IPS-20b (cell line): Measurements from ENCODE around the gene L3MBTL3.
A peak's percentile ranks its signal among the peaks of the same experiment; 100 is the strongest.
"Not testable (repeated sequence)": the region's sequence is repeated elsewhere in the genome, so short reads cannot be mapped to it uniquely, and the experiment has no call there.

ENCODE experiments used
- H3K27ac ChIP-seq: one replicate; pipeline ENCODE4 v1.5.1; 2013; ENCODE audit warnings: low read length
- H3K27me3 ChIP-seq: 2 replicates; pipeline ENCODE4 v1.6.1; 2013; ENCODE audit warnings: mild to moderate bottlenecking, low read length, inconsistent platforms; ENCODE audit not compliant: insufficient read depth
- H3K36me3 ChIP-seq: 2 replicates; pipeline ENCODE4 v1.6.1; 2013; ENCODE audit warnings: low read depth, mild to moderate bottlenecking, inconsistent platforms, low read length, moderate library complexity; ENCODE audit not compliant: insufficient read depth
- H3K4me1 ChIP-seq: 2 replicates; pipeline ENCODE4 v1.6.1; 2013; ENCODE audit warnings: mild to moderate bottlenecking, control low read depth, inconsistent platforms, low read length, moderate library complexity; ENCODE audit not compliant: insufficient read depth
- H3K4me3 ChIP-seq: 2 replicates; pipeline ENCODE4 v1.5.1; 2013; ENCODE audit warnings: mild to moderate bottlenecking, low read length, inconsistent platforms
- H3K9ac ChIP-seq: 2 replicates; pipeline ENCODE4 v1.6.1; 2013; ENCODE audit warnings: low read depth, mild to moderate bottlenecking, inconsistent platforms, low read length, moderate library complexity
- H3K9me3 ChIP-seq: 2 replicates; pipeline ENCODE4 v1.6.1; 2013; ENCODE audit warnings: mild to moderate bottlenecking, low read depth, low read length, inconsistent platforms; ENCODE audit not compliant: insufficient read depth

L3MBTL3 gene

DNA sequence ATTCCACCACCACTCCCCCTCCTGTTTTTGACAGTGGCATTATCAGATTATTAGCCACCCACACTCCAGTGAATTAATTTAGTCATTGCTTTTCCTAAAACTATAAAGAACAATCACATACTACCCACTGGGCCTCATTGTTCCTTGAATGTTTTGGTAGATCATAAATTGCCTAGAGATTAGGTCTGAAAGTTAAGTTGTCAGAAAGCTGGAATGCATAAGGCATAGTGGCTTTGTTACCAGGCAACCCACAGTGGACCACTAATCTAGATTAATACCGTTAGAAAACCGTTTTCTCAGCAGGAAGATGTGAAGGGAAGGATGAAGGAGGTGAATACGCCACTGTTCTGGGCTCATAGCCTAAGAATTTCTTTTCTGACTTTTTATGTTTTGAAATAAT, 128.7 kb downstream of the L3MBTL3 start:
- H3K9ac ChIP-seq, result no peak overlapping the region
- no peak overlapping the region for H3K4me3 ChIP-seq
- H3K4me1 ChIP-seq, result no peaks in the 10 kb centered on the region
- H3K36me3 ChIP-seq, result no peaks in the 10 kb centered on the region
- H3K27ac ChIP-seq, result no peak overlapping the region
- H3K9me3 ChIP-seq, result no peaks in the 10 kb centered on the region
- H3K27me3 ChIP-seq, result no peaks in the 10 kb centered on the region

DNA sequence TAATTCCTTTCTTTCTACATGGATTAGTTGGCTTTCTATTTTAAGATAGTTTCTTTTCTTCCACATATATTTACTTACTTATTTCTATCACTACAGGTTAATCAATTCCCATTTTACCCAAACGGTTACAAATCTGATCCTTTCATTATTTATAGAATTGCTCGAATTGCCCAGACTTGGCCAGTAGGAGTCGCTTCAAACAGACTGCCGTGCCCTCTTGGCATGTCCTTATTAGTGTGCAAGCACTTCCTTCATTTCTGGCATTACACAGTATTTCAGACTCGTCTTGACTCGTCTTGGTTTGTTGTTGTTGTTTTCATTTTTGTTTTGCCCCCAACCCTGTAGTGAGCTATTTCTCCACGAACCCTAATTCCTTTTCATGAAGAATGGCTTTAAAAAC, 129.8 kb downstream of the L3MBTL3 start:
- Histone ChIP-seq H3K36me3 (no peaks in the 10 kb centered on the region), H3K9ac (no peak overlapping the region), H3K9me3 (no peaks in the 10 kb centered on the region), H3K27me3 (no peaks in the 10 kb centered on the region), H3K4me3 (no peak overlapping the region), H3K4me1 (0 out of 2 replicates have a peak, but pooled peaks cover 3% of the 10 kb centered on the region), H3K27ac (no peak overlapping the region)

DNA sequence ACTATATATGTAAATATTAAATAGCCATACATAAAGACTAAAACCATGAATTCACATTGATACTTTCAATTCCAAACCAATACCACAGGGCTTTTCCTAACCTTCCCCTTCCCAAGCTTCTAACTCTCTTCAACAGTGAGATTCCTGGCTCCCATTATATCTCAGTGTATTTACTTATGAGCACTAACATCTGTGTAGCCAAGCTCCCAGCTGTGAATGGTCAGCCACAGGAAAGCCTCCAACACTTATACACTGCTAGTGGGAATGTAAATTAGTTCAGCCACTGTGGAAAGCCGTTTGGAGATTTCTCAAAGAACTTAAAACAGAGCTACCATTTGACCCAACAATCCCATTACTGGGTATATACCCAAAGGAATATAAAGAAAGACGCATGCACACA, 130.6 kb downstream of the L3MBTL3 start:
- not testable (repeated sequence) for H3K27ac ChIP-seq, H3K4me3 ChIP-seq, H3K9ac ChIP-seq, H3K36me3 ChIP-seq, H3K9me3 ChIP-seq, H3K4me1 ChIP-seq, H3K27me3 ChIP-seq

DNA sequence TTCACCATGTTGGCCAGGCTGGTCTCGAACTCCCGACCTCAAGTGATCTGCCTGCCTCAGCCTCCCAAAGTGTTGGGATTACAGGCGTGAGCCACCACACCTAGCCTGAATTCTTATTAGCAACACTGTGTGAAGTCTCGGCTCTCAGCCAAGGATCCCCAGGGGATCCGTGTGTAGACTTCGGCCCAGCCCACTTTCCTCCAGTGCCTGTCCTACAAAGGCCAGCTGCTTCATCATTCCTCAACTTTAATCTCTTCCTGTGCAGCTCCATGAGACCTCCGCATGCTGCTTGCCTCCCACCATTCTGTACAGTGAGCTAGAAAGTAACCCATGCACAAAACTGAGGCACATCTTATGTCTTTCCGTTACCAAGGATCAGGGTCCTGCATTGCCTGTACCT, 132.5 kb downstream of the L3MBTL3 start:
- Histone ChIP-seq H3K27ac (no peak overlapping the region), H3K9ac (no peak overlapping the region), H3K9me3 (no peaks in the 10 kb centered on the region), H3K4me1 (0 out of 2 replicates have a peak, but pooled peaks cover 3% of the 10 kb centered on the region), H3K27me3 (no peaks in the 10 kb centered on the region), H3K4me3 (no peak overlapping the region), H3K36me3 (no peaks in the 10 kb centered on the region)

DNA sequence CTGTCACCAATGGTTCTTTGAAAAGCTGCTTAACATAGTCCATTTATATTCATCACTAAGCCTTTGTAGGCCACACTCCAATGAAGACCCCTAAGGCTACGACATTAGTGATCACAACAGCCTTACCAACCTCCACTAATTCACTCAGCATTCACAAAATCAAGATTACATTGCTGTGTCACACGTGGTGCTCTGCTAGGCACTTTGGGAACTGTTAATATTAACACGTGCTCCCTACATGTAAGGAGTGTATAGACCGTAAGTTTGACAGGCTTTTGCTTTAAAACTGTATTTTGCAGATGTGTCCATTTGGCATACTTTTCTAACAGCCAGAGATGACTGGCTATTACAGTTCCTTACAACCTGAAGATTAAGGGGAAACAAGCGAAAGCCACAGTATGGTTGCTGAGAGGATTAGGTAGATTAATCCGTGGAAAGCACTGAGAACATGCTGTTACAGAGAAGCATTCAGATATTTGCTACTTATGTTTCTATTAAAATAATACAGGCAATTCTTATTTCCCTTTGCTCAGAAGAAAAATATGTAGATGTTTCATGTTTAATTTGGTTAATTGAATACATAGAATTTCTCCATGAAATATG, 134.6 kb downstream of the L3MBTL3 start:
- Histone ChIP-seq H3K4me1 (0 out of 2 replicates have a peak, but pooled peaks cover 3% of the 10 kb centered on the region), H3K27ac (no peak overlapping the region), H3K36me3 (no peaks in the 10 kb centered on the region), H3K9ac (0 out of 2 replicates have a peak overlapping the region, but pooled peaks have one; percentile 21), H3K4me3 (no peak overlapping the region), H3K27me3 (no peaks in the 10 kb centered on the region), H3K9me3 (no peaks in the 10 kb centered on the region)

DNA sequence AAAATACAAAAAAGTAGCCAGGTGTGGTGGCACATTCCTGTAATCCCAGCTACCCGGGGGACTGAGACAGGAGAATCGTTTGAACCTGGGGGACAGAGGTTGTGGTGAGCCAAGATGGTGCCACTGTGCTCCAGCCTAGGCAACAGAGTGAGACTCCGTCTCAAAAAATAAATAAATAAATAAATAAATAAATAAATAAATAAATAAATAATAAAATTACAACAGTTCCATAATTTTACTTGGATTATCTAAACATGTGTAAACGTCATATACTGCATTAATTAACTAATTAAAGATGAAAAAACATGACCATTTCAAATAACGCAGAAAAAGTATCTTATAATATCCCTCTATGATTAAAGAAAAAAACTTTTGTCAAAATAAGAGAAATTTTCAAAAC, 138.5 kb downstream of the L3MBTL3 start:
- no peaks in the 10 kb centered on the region for H3K36me3 ChIP-seq
- H3K9me3 ChIP-seq, result peaks cover 7% of the 10 kb centered on the region; the same call in 1 of the 2 replicates
- no peak overlapping the region for H3K4me3 ChIP-seq
- H3K9ac ChIP-seq, result no peak overlapping the region
- no peak overlapping the region for H3K27ac ChIP-seq
- H3K4me1 ChIP-seq, result 0 out of 2 replicates have a peak, but pooled peaks cover 3% of the 10 kb centered on the region
- no peaks in the 10 kb centered on the region for H3K27me3 ChIP-seq

DNA sequence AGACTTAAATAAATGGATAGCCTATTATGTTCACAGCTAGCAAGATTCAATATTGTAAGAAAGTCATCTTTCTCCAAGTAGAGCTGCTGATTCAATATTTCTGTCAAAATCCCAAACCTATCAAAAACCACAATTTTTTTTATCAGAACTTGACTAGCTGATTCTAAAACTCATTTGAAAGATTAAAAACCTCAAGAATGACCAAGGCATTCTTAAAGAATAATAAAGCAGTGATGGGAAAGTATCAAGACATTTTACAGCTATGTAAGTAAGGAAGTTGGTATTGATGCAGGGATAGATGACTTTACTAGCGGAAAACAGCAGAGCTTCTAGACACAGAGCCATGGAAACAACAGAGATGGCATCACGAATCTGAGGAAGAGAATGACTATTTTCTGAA, 139.7 kb downstream of the L3MBTL3 start:
- Histone ChIP-seq H3K36me3 (no peaks in the 10 kb centered on the region), H3K4me1 (0 out of 2 replicates have a peak, but pooled peaks cover under 1% of the 10 kb centered on the region), H3K27me3 (no peaks in the 10 kb centered on the region), H3K4me3 (no peak overlapping the region), H3K9me3 (peaks cover 7% of the 10 kb centered on the region; the same call in 1 of the 2 replicates), H3K9ac (no peak overlapping the region), H3K27ac (no peak overlapping the region)

DNA sequence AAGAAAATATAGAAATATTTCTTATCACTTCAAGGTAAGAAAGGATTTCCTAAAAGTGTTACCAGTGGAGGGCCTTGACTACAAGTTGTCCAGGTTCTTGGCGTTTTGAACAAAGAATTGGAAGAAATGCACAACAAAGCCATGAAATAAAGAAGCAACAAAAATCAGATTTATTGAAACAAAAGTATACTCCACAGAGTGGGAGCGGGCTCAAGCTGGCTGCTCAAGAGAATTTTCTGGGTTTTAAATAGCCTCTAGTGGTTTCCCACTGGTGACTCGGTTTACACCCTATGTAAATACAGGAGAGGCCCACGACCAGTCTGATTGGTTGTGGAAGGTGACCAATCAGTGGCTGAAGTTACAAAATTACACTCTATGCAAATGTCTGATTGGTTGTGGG, 140.2 kb downstream of the L3MBTL3 start:
- no peaks in the 10 kb centered on the region for H3K36me3 ChIP-seq
- H3K4me1 ChIP-seq, result no peaks in the 10 kb centered on the region; the same call in 1 of the 2 replicates
- no peak overlapping the region for H3K27ac ChIP-seq
- H3K9ac ChIP-seq, result no peak overlapping the region
- H3K9me3 ChIP-seq, result peaks cover 7% of the 10 kb centered on the region; the same call in 1 of the 2 replicates
- H3K27me3 ChIP-seq, result no peaks in the 10 kb centered on the region
- no peak overlapping the region for H3K4me3 ChIP-seq

DNA sequence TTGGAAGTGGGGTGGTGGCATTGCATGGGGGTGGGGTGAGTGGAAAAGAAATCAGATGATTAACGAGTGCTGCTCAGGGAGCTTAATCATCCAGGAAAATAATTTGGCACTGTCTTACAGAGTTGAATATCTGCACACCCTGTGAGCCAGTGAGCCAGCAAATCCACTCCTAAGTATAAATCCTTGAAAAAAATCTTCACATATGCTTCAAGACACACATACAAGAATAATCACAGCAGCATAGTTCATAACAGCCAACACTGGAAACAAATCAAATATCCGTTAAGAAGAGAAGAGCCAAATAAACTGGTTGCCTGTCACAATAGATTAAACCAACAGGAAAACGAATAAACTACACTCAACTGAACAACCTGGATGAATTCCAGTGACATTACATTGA, 141.6 kb downstream of the L3MBTL3 start:
- Histone ChIP-seq H3K9ac (no peak overlapping the region), H3K27me3 (no peaks in the 10 kb centered on the region), H3K27ac (no peak overlapping the region), H3K4me1 (no peaks in the 10 kb centered on the region; the same call in 1 of the 2 replicates), H3K4me3 (no peak overlapping the region), H3K36me3 (no peaks in the 10 kb centered on the region), H3K9me3 (peaks cover 7% of the 10 kb centered on the region; the same call in 1 of the 2 replicates)

DNA sequence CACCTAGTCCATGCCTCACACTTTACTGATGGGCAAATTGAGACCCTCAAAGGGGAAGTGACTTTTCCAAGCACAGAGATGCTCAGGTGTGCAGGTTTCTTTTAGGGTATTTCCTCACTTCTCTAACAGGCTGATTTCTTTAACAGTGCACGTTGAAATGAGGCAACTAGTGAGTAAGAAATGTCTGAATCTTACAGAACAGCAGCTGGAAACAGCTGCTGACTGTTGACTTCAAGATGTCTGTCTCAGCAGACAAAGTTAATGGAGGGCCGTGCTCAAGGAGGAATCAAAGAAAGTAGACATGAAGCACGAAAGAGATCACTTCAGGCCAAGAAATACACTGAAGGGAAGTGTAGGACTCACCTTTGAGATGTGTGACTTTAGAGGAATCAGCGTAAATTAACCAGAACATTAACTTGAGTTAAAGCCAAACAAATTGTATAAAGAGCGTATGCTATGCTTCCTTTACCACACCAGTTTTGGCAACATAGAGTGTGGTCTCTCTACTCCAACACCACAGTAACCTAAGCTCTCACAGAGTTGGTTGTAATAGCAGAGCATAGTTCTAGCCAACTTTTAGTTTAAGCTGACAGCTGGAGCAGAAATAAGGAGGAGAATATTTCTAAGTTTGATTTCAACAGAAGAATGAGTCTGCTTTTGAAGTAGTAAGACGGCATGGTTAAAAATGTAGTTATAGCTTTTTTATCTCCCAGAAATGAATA, 143.5 kb downstream of the L3MBTL3 start:
- Histone ChIP-seq H3K36me3 (no peaks in the 10 kb centered on the region), H3K4me1 (no peaks in the 10 kb centered on the region; the same call in 1 of the 2 replicates), H3K9ac (no peak overlapping the region), H3K4me3 (no peak overlapping the region), H3K27me3 (no peaks in the 10 kb centered on the region), H3K9me3 (peaks cover 7% of the 10 kb centered on the region; the same call in 1 of the 2 replicates), H3K27ac (no peak overlapping the region)

DNA sequence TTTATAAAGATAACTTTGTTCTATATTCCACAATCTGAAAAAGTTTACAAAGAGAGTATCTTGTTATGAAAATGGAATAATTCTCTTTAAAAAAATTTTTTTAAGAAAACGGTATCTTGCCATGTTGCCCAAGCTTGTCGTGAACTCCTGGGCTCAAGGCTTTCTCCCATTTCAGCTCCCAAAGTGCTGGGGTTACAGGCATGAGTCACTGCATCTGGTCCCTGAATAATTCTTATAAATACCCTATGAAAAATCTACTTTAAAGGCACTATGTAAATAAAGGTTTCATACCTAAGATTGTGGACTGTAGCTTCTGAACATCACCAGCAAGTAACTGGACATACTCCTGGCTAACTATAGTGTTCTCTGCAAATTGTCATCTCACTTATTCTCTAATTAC, 144.0 kb downstream of the L3MBTL3 start:
- H3K36me3 ChIP-seq, result no peaks in the 10 kb centered on the region
- H3K9me3 ChIP-seq, result peaks cover 7% of the 10 kb centered on the region; the same call in 1 of the 2 replicates
- H3K27me3 ChIP-seq, result no peaks in the 10 kb centered on the region

DNA sequence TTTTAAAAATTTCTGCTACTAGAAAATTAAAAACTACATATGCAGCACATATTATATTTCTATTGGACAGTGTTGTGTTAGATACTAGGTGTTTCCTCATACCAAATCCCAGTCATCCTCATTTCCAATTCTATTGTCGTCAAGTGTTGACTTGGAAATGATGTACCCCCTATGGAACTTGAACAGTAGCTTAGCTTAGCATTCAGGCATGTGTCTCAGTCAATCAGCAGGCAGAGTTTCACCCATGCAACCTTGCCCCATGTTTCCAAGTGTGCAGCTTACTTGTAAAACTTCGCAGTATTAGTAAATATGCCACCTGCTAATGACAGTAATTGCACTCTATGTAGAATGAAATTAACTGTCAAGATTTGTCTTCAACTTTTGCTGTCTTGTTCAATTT, 144.9 kb downstream of the L3MBTL3 start:
- Histone ChIP-seq H3K36me3 (no peaks in the 10 kb centered on the region), H3K4me3 (no peak overlapping the region), H3K27me3 (no peaks in the 10 kb centered on the region), H3K27ac (no peak overlapping the region), H3K9me3 (peaks cover 7% of the 10 kb centered on the region; the same call in 1 of the 2 replicates), H3K4me1 (no peaks in the 10 kb centered on the region; the same call in 1 of the 2 replicates), H3K9ac (no peak overlapping the region)

More for the DNA sequence above, 144.0 kb downstream of the L3MBTL3 start:
- Histone ChIP-seq H3K4me1 (no peaks in the 10 kb centered on the region; the same call in 1 of the 2 replicates), H3K4me3 (no peak overlapping the region), H3K27ac (no peak overlapping the region), H3K9ac (no peak overlapping the region)
